NCI-H345 treated with DMSO at 0.1 percent for 48 hours (cell line): ENCODE measurements around the gene PPARGC1A.

Experiments
- DNase-seq: peaks from one replicate; lab custom pipeline; 2025; ENCODE audit not compliant: unreplicated experiment; lab: John Stamatoyannopoulos, UW

Gene PPARGC1A

DNA sequence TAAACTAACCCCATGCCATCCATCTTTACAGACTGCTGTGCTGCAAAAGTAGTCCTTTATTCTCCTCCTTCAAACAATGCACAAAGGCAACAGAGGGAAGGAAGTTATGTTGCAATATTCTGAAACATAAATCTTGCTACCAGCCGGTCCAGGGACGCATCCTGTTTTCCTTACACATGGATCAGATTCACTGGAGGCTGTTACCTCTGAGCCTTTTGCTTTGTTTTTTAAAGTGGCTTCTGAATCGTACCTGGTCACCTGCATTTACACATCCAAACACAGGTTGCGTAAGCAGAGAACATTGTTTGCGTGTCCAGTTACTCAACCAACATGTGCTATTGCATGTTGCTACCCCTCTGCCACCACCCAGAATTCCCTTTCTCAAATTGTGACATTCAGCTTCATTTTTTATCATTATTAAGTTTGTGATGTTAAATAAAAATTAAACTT lies 8.8 kb downstream of the PPARGC1A start:
- DNase-seq: no peak

DNA sequence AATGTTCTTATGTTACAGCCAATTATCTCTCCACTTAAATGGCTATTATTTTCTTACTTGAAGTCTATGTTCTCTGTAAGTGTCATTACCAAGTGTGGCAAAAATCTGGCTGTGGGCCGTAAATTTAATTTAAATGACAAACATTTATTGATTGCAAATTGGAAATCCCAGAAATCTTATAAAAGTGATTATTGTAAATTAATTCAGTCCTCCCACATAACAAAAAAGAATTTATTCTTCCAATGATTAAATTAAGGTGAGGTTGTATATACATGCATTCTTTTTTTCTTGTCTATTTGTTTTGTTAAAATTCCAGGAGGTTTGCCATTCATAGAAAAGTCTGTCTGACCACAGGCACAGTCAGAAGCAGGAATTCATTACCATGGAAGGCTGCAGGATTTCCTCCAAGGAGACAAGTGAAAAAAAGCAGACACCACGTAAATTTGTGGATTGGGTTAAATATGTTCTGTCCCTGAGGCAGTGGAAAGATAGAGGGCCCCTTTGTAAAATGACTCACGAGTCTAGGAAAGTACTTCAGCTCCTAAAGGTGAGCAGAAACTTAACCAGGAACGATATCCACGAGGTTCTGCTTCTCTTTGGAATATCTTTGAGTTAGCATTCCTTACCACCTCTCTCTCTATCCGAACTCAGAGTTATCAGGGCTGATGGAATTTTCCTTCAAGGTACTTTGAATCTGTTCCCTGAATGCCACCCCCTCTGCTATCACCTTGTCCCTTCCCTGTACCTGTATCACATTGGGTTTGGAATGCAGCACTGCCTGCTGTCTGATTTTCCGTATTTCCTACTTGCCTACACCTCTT lies 10.7 kb downstream of the PPARGC1A start:
- DNase-seq: no peak

DNA sequence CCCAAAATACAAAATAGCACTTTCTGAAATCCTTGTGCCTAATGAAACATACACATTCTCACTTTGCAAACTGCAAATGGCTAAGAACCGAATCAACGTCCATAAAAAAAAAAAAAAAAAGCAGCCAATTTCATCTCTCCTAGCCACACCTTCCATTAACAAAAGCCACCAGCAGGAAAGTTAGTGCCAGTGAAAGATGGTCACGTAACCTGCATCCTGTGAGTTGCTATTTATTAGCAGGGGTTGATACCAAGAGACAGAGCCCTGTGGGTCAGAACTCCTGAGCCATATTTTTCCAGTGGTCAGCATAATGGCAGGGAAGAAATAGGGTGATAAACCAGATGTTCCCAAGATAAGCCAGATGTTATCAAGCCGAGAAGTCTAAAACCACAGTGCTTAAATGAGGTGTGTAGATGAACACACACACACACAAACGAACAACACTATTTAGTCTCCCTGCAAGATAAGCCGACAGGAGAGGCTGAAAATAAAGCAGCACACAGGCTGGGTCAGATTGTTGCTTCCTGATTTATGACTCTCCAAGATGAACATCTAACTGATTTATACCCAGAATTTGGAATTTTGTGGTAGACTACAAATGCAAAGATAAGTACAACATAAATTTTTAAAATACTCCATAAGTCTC lies 11.5 kb downstream of the PPARGC1A start:
- DNase-seq: no peak

DNA sequence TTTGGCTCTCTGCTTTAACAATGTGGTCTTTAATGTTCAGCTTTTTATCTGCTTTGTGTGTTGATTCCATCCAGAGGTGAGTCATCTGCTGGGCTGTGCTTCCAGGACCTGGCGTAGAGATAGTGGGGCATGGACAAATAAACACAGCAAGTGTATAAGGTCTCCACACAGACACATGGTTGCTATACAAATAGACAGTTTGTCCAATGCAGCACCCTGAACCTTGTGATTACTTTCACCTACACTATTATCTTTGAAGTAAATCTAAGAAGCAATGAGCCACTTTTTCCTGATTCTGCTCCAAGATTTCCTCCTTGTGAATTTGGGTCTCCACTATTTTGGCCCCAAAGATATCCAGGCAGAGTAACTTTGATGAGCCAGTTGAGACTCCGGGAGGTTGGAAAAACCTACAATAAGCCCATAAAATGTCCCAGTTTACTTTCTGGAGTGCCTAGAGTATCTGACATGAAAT lies 12.1 kb downstream of the PPARGC1A start:
- no peak for DNase-seq

DNA sequence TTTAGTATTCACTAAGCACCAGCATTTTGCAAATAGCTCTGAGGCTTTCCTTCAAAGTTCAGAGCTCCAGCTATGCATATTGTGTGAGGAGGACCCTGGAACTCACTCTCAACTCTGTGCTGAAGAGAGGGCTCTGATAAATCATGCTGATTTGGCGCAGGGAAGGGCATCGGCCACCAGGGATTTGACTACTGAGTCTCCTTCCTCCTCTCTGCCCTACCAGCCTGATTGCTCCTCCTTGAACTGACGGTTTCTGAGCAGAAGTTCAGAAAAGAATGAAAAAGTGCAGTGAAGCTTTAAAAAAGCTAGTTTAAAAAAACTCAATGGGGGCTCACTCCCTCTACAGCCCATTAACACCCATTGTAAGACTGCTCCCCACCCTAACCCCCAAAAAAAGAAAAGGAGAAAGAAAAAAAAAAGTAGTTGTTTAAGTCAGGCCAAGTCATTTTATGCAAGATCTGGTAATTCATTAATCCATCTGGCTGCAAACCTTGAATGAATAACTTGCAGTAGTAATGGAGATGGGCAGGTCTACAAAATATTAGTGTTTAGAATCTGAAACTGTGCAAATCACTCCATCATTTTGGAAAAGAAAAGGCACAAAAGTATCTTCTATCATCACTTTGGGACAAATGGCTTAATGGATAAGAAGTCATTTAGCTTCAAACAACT lies 13.3 kb downstream of the PPARGC1A start:
- no peak for DNase-seq

DNA sequence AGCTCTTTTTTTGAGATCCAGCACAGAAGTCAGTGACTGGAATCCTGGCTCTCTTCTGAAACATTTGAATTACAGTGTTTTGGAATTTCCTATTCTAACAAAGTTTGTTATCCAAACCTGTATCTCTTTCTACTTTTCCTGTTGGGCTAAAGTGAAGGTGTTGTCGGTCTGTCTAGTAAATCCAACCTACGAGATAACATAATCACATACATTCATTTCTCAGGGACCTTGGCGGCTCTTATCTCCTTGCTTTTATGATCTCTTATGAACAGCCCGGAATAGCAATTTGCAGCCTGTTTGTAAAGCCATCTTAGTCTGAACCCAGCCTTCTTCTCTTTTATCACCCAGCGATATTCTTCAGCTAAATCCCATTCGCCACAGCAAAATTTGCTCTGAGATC lies 14.5 kb downstream of the PPARGC1A start:
- no peak for DNase-seq

DNA sequence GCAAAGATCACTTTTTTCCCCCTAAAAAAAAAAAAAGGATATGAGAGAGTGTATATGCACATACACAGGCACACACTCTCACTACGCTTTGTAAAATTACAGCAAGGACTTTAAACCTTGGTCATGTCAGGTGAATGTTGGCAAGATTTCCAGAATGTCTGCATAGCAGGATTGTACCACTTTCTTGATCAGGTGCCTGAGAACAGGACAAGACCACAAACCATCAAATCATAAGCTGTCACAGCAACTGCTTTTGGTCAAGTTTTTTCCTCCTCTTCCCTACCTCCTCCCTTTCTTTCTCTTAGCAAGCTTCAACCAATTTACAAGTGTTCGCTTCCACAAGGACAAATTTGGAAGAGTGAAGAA lies 15.3 kb downstream of the PPARGC1A start:
- no peak for DNase-seq

DNA sequence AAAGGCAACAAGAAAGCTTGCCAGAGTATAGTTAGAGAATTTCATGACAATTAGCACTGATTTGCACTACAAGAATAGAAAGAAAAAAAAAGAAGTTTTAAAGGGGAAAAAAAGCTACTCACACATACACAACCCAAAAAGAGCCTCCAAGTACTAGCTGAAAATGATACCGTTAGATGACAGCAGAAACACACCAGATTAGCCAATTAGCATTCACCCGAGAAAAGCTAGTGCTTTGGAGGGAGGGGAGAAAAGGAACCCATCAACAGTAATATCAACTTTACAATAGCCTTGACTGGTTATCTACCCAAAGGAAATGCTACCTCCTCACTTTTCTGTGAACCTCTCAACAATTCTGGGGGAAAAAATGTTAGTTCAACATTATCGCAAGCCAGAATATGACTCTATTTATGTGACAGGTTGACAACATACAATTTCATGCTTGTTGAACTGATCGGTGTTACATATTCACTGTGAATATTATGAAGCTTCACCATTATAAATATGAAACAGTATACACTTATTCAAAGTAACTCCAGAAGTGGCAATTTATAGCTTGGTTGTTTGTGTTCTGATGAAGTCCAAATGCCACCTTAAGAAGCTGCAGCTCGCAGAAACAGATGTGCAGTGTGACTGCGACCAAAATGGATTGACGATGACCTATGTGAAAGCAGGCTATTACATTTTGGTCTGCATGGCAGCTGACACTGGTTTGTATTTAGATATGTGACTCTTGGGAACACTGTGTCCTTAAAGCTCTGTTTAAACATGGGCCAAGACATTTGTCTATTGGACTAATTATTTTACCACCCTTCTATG lies 15.9 kb downstream of the PPARGC1A start:
- no peak for DNase-seq

DNA sequence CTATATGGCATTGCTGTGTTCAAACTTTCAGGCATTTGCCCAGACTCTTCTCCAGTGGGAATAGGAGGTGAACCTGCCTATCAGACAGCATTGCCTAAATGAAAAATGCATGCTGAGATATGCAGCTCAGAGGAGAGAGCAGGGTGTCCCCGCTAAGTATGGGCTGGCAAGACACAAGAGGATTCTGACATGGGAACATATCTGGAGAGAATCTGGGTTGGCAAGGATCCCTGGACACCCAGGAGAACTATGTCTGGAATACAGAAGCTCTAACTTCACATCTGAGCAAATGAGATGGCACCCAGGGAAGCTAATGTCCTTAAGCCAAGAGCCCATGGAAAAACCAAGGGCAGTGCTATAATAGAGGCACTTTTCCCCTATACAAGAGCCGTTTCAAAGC lies 18.4 kb downstream of the PPARGC1A start:
- no peak for DNase-seq

DNA sequence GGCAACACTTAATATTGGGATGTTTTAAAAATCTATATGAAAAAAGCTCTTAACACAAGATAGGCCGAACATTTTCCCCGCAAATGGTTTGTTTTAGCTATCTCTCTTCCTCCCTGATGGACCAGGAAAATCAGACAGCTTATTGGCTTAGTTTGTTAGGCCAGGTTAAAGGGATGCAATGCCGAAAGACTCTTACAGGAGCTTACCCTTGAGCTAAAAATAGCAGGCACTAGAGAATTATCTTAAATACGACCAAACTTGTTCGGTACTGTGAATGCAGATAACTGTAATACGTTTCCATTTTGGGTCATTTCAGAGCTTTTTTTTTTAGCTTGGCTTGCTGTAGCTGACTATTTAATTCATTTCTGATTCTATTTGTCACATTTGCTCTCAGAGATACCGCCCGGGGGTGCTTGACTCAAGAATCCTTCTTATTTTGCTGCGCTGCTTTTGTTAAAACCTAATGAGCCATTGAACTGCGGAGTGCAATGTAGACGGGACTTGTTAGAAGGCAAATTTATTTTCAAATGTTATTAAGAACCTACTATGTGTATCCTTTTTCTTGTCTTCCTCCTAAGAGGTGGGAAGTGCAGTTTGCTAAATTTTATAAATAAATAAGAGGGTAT lies 23.3 kb downstream of the PPARGC1A start:
- DNase-seq: no peak

DNA sequence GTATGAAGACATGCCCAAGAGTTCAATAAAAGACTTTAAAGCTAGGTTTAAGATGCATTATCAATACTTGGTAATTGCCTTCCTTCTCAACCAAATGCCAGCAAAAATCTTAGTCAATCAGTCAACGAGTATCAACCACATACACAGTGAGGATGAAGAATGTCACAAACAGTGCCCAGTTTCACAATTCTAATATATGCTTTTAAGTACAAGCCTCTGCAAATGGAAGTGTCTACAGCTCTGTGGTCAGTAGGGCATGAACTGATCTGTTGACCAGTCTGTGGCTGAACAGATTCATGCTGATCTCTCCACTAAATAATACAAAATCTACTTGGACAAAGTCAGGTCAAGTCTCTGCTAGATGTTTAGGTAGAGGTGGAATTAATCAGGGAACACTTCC lies 27.9 kb downstream of the PPARGC1A start:
- no peak for DNase-seq

DNA sequence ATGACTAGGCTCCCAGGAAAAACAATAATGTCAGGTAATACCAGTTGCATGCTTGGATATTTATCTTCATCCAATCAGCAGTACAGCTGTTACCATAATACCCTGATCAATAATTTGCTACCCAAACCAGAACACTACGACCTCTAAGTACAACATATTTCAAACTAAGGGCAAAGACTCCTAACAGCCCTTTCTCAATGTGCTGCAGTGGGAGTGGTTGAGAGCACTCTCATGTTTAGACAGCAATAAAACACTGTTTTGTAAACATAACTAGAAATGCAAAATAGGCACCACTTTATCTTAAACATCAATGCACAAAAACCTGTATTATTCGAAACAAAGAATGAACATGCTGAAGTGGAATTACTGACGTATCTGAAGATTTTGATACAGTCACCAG lies 28.9 kb downstream of the PPARGC1A start:
- no peak for DNase-seq

DNA sequence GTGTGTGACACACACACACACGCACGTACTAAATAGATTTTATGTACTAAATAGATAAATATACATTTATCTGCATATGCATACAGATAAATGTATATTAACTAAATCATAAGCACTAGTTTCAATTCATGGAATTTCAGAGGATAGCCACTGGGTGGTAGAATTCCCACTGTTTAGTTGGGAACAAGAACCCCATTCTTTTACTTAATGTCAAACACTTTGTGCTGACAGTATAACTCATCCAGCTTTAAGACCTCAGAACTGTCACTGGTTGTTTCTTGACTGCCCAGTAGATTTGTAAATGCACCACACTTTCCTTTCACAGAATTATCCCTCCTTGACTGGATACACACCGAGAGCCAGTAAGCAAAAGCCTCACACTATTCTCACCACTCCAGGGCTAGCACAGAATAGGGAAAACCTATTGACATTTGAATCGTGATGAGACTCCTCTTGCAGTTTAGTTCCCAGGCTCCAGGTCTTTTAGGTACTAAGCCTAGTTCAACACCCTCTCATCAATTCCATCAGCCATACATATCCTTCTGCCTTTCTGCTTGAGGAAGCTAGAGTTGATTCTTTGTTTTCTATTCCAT lies 32.4 kb downstream of the PPARGC1A start:
- no peak for DNase-seq

DNA sequence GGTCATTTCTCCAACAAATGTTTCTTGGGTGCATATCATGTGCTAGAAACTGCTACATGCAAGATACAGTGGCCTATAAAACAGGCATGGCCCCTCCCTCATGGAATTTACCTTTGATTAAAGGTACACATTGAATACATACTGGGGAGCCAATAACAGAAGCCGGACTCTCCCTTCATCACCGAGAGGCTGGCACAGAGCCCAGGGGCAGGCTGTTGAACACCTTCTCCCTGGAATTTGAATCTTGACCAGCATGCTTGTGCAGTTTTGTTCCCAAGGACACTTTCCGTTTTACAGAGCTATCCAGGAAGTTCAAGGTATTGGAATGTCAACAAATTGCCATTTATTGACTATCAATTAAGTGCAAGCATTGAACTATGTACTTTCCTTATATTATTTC lies 33.2 kb downstream of the PPARGC1A start:
- no peak for DNase-seq

DNA sequence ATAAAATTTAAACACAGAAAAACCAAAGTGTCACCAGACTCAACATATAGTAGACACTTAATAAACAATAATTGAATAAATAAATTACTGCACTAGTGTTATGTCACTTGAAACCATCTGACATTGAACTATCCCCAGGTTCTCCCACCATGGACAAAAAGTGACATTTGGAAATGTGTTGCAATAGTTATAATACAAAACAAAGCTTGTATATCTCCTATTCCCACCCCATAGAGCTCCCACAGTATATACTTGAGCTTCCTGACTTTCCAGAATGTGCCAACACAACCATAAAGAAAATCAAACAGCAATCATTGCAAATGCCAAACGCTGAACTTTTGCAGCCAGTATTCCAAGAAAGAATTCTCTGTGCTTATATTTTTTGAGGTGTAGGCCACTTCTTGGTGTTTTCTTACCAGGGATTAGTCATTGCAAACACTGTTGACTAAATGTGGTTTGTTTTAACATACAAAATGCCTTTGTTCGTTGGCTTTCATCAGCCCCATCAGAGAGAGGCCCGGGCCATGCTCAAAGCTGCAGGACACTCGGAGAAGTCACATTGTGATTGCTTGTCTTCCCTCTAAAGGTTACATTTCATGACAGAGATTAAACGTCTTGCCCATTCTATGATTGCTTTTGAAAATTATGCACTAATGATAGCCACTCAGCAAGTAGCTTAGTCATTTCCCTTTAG lies 33.8 kb downstream of the PPARGC1A start:
- DNase-seq: no peak

DNA sequence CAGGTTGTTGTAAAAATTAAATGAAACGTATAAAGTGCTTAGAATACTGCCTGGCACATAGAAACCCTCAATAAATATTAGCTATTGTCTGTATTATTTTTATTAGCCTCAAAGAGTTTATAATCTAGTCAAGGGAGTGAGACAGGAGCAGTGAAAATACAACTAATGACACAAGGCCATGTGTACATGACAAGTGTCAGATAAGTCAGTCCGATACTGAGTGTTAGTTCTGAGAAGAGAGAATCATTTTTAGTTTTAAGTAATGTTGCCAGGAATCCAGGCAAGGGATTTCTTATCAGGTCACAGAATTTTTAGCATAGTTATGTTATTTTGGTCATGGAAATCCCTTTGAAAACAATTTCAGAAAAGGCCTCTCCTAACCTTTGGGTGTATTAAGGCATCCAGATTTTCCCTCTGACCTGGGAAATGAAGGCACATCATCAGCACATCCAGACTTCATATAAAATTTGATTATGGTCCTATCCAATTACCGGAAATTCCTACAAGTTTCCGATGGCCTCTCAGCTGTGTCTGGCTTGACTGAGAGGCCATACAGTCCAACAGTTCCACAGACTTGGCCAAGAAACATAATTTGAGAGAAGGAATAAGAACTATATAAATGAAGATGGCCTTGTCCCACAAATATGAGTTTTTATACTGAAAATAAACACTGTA lies 35.7 kb downstream of the PPARGC1A start:
- no peak for DNase-seq

DNA sequence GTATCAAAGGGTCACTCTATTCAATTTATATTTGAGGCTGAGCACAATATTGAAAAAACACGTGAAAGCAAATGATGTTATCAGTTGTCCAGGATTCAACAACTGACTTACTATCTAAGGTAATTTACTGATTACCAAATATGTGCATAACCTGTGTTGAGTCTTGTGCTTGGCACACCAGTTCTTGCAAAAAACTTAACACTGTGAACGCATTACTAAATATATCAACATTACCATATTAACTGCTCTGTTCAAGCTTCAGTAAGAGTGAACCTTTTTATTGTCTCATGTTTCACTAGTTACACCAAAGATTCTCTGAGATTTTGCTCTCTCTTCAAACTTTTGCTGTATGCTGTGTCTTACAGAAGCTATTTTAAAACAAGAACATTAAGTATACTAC lies 38.4 kb downstream of the PPARGC1A start:
- no peak for DNase-seq

DNA sequence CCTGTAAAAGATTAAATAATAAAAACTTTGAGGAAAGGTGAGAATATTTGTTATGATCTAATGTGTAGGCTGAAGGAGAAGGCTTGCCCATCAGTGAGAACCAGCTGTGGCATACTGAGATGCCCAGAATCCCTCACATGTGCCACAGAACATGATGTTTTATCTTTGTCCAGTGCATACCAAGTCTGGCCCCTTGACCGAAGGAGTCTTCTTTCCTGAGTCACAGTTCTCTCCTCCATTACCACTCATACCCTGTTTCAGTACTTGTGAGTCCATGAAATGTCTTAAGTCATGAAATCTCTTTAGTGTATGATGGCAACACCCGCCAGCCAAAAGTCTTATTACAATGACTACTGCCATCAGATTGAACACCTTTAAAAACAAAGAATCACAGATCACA lies 42.7 kb downstream of the PPARGC1A start:
- no peak for DNase-seq

DNA sequence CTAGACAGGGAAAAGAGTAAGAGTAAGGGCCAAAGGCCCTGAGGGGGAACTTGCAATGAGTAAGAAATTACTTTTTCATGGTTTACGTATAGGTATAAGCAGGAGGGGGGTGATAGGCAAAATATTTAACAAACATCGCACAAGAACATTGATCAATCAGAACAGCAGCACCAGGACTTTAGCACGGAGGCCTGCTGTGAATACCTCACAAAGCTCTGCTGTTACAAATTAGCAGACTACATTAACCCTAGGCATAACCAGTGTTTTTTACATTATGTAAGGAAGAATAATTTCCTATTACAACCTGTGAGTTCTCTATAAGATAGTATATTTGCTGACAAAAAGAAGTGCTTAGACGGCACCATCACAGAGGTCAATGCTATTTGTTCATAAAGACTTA lies 44.9 kb downstream of the PPARGC1A start:
- DNase-seq: no peak
